ENCODE results near the gene MAP7.

- TF ChIP-seq TAF1 (IDR thresholded peaks at IDR 0.05; ENCODE audit: low read depth, low read length) (no peak), POLR2A (IDR thresholded peaks at IDR 0.05; ENCODE audit: low read depth, low read length) (no peak), POU2F2 (IDR thresholded peaks at IDR 0.05; ENCODE audit: low read depth, low read length) (no peak)
Observed at GRCh38 chr6:136345145-136345544, 205.1 kb downstream of the MAP7 start.

All from GM12891 (cell line).